ENCODE results near the gene HTRA2. TPM values are rescaled to one million over a fixed set of nuclear protein-coding genes. Genes with fewer than 3 reads are reported as not detected.

Gene HTRA2
- total RNA-seq, 1 donor from 2014 or later, result 67.7 TPM

DNA sequence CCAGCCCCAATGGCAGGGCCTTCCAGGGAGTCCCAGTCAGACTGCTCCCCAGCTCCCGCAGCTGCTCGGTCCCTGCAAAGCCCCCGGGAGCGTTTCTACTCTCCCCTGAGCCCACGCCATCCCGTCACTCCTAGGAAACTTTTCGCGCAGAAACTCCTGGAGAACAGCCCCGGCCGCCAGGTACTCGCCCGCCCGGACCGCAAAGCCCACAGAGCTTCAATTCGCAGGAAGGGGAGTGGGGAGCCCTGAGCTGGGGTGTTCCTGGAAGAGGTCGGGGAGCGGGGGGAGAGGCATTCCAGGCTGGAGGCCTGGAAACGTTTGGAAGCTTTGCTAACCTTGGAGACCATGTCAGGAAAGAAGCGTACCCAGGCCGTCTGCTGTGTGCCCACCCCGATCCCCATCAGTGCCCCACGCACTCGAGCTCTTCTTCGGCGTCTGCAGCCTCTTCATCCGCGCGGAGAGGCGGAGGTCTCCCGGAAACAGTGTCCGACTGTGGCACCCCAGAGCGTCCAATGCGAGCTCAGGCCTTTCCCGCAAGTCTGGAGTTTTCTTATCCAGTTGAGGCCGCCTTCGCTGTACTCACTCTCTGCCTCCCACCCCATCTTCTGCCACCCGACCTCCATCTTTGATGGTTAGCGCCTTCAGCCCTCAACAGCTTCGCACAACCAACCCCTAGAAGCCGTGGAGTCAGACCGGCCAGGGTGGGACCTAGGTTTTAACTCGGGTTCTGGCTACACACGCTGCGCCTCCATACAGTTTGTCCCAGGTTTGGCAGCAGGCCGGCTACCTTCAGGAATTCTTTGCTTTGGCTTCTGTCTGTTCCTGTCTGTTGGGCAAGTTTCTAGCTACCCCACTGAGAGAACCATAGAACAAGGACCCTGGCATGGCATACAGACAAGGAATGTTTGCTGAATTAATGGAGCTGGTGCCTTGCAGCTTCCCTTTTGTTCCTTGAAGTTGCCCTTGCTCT is 25.9 kb upstream of the HTRA2 start:
- no peak for DNase-seq (ENCODE audit: low read depth)
- TF ChIP-seq, protein P1, sequence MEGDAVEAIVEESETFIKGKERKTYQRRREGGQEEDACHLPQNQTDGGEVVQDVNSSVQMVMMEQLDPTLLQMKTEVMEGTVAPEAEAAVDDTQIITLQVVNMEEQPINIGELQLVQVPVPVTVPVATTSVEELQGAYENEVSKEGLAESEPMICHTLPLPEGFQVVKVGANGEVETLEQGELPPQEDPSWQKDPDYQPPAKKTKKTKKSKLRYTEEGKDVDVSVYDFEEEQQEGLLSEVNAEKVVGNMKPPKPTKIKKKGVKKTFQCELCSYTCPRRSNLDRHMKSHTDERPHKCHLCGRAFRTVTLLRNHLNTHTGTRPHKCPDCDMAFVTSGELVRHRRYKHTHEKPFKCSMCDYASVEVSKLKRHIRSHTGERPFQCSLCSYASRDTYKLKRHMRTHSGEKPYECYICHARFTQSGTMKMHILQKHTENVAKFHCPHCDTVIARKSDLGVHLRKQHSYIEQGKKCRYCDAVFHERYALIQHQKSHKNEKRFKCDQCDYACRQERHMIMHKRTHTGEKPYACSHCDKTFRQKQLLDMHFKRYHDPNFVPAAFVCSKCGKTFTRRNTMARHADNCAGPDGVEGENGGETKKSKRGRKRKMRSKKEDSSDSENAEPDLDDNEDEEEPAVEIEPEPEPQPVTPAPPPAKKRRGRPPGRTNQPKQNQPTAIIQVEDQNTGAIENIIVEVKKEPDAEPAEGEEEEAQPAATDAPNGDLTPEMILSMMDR (IDR thresholded peaks at IDR 0.05; ENCODE audit: insufficient read depth, low read length, severe bottlenecking), result no peak
- H3K36me3 ChIP-seq (ENCODE audit: control insufficient read depth, insufficient read depth, low read length), result peaks cover 7% of the 10 kb centered on the region
- H3K27me3 ChIP-seq (ENCODE audit: control insufficient read depth, insufficient read depth, low read length), result peaks cover 7% of the 10 kb centered on the region
- no peak for FAIRE-seq
- H3K4me3 ChIP-seq (ENCODE audit: low read depth, low read length), result peak overlapping the region; percentile 54

DNA sequence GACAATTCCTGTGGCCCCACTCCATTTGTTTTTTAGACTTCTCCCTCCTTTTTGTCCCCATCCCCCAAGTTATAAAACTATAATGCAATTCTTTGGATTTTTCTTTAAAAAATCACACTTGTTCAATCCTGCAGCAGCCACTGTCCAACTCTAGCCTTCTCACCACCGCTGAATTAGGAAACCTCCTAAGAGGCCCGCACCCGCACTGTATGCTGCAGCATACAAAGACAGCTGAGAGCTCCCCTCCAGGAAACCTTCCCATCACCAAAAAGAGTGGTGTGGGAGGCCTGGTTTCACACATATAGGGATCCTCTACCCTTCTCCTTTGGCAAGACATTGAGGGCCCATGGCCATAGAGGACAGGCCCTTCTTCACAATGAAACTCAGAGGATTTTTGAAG is 25.1 kb upstream of the HTRA2 start:
- DNase-seq (ENCODE audit: low read depth) (no peak), FAIRE-seq (no peak)
- peaks cover 5% of the 10 kb centered on the region for H3K27me3 ChIP-seq (ENCODE audit: control insufficient read depth, insufficient read depth, low read length)
- H3K36me3 ChIP-seq (ENCODE audit: control insufficient read depth, insufficient read depth, low read length), result peaks cover 7% of the 10 kb centered on the region
- H3K4me3 ChIP-seq (ENCODE audit: low read depth, low read length), result no peak overlapping the region
- TF ChIP-seq, protein P1 (IDR thresholded peaks at IDR 0.05; ENCODE audit: insufficient read depth, low read length, severe bottlenecking), result no peak

DNA sequence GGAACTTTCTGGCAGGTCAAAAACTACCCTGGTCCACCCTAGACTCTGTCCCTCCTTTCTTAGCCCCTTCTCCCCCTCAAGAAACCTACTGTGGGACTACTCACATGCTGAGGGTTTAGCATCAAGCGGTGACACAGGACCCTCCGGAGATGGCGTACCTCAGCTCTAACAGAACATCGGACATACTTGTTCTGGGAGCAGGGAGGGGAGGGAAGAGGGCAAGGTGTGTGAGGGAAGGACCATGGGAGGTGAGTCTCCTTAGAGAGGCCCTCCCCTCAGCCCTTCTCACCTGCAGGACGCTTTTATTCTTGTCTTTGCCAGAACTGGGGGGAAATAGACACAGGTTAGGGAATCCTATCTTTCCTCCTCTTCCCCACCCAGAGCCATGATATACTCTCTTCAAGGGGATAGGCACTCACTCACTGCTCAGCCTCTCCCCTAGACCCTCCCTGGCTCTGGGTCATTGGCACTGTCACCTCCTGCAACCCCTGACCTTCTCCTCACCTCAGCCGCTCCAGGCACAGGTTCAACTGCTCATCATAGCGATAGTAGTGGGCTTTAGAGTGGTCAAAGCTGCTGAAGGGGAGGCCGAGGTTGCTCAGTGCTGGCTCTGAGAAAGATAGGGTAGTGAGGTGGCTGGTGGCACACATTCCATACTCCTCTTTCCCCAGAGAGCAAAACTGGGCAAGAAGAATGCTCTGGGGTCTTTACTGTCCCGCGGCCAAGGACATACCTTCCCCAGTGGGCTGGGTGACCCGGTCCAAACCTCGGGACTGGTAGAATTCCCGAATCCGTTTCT is 24.1 kb upstream of the HTRA2 start:
- no peak for DNase-seq (ENCODE audit: low read depth)
- TF ChIP-seq, protein P1 (IDR thresholded peaks at IDR 0.05; ENCODE audit: insufficient read depth, low read length, severe bottlenecking), result no peak
- peaks cover 2% of the 10 kb centered on the region for H3K27me3 ChIP-seq (ENCODE audit: control insufficient read depth, insufficient read depth, low read length)
- H3K4me3 ChIP-seq (ENCODE audit: low read depth, low read length), result no peak overlapping the region
- no peak for FAIRE-seq
- peaks cover 7% of the 10 kb centered on the region for H3K36me3 ChIP-seq (ENCODE audit: control insufficient read depth, insufficient read depth, low read length)

DNA sequence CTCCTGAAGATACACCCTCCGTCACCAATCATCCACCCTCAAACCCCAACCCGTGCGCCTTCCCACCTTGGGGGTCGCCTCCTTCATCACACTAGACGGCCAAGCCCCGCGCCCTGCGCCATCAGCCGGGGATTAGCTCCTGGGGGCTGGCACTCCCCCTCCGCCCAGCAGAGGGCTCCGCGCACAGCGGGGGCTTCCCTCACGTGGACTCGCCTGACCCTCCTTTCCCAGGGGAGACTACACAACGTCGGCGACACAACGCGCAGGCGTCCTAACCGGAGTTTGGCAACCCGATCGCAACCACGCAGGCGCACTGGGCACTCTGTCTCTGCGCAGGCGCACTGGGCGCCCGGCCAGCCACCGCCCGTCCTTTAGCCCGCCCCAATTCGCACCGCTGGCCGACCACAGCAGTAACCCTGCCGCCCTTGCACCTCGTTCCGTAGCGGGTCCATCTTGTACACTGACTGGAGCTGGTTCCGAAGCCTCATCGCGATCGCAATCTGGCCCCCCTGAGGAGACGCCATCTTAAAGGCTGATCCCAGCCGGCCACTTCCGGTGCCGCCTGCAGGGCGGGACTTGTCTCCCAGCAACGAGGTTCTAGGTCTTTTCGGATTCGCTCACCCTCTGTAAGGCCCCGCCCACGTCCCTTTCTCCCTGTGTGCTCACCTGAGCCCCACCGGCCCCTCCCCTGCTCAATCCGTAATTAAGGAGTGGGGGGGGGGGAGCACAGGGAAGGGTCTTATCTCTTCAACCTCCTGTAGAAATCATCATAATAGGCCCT is 22.4 kb upstream of the HTRA2 start, which contains the start of gene PCGF1:
Gene PCGF1 (minus strand): TSS at position 551 of the 781 bp plus-strand sequence. CDS start 27 bp downstream, at position 524.
- H3K36me3 ChIP-seq (ENCODE audit: control insufficient read depth, insufficient read depth, low read length), result peaks cover 7% of the 10 kb centered on the region
- TF ChIP-seq, protein P1 (IDR thresholded peaks at IDR 0.05; ENCODE audit: insufficient read depth, low read length, severe bottlenecking), result no peak
- FAIRE-seq, result no peak
- peaks cover 14% of the 10 kb centered on the region for H3K27me3 ChIP-seq (ENCODE audit: control insufficient read depth, insufficient read depth, low read length)
- H3K4me3 ChIP-seq (ENCODE audit: low read depth, low read length), result peak within 1 kb of the TSS; percentile 70
- peak; percentile 96 for DNase-seq (ENCODE audit: low read depth)

DNA sequence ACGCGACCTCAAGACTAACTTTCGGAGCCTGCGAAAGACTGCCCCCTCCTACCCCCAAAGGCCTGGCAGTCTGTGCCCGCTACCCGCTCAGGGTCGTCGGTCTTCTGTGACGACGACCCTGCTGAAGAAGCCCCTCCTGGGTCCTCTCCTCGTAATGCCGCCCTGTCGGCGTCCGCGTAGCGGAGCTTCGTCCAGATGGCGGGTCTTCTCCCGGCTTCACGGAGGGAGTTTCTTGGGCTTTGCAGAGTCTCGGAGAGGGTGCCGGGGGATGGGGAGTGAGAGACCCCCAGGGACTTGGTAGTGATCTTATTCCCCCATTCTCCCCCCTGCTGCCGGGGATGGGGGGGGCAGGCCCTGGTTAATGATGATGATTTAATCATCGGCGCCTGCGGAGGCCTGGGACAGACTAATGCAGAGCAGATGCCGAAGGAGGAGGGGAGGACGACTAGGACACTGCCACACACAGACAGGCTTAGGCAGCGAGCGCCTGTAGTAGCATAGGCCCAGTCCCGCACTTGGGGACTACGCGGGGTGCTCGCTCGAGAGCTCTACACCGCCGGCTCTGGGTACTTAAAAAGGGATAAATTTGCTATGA is 21.7 kb upstream of the HTRA2 start:
- TF ChIP-seq, protein P1 (IDR thresholded peaks at IDR 0.05; ENCODE audit: insufficient read depth, low read length, severe bottlenecking), result no peak
- no peak for FAIRE-seq
- Histone ChIP-seq H3K4me3 (ENCODE audit: low read depth, low read length) (peak overlapping the region; percentile 70), H3K27me3 (ENCODE audit: control insufficient read depth, insufficient read depth, low read length) (peaks cover 18% of the 10 kb centered on the region), H3K36me3 (ENCODE audit: control insufficient read depth, insufficient read depth, low read length) (peaks cover 7% of the 10 kb centered on the region)
- DNase-seq (ENCODE audit: low read depth), result peak; percentile 25

Measured in bronchial epithelial cell (primary cell).